Neural cell (in vitro differentiated cells): ENCODE data around the gene TRMU. TPM values are rescaled to one million over a fixed set of nuclear protein-coding genes. Genes with fewer than 3 reads are reported as not detected.

Experiments
- H2AFZ ChIP-seq: fragments of 200-600, 300-800 bp; sonication (generic), shearing (Covaris generic); 2 replicates; pipeline ENCODE4 v1.6.0; 2014; ENCODE audit warnings: low read depth, mild to moderate bottlenecking, antibody characterized with exemption, low read length, moderate library complexity
- H3F3A ChIP-seq: fragments of 200-600 bp; shearing (Covaris generic); 2 replicates; pipeline ENCODE4 v1.6.1; 2016; ENCODE audit warnings: mild to moderate bottlenecking, moderate library complexity, mixed read lengths, antibody characterized with exemption, low read length; ENCODE audit not compliant: insufficient read depth, poor library complexity, severe bottlenecking
- H3K27ac ChIP-seq: fragments of 200-600, 300-800 bp; sonication (generic), shearing (Covaris generic); 2 replicates; pipeline ENCODE4 v1.5.1; 2014; ENCODE audit warnings: mild to moderate bottlenecking, low read length, moderate library complexity
- H3K27me3 ChIP-seq: fragments of 300-800, 200-600 bp; sonication (generic), shearing (Covaris generic); 2 replicates; pipeline ENCODE4 v1.6.0; 2014; ENCODE audit warnings: mild to moderate bottlenecking, low read depth, low read length, moderate library complexity; ENCODE audit not compliant: insufficient read depth
- H3K36me3 ChIP-seq: fragments of 300-800, 200-600 bp; sonication (generic), shearing (Covaris generic); 2 replicates; pipeline ENCODE4 v1.5.1; 2014; ENCODE audit warnings: mild to moderate bottlenecking, antibody characterized with exemption, low read length, moderate library complexity; ENCODE audit not compliant: insufficient read depth
- H3K4me2 ChIP-seq: fragments of 300-800, 200-600 bp; sonication (generic), shearing (Covaris generic); 2 replicates; pipeline ENCODE4 v1.6.0; 2014; ENCODE audit warnings: mild to moderate bottlenecking, low read length
- H3K4me3 ChIP-seq: fragments of 300-800, 200-600 bp; sonication (generic), shearing (Covaris generic); 2 replicates; pipeline ENCODE4 v1.5.1; 2014; ENCODE audit warnings: mild to moderate bottlenecking, low read length, moderate library complexity
- H3K79me2 ChIP-seq: fragments of 200-600 bp; shearing (Covaris generic); replicated peaks from 2 replicates; pipeline ENCODE4 v1.6.0; 2014; ENCODE audit warnings: mild to moderate bottlenecking, low read length, moderate library complexity; ENCODE audit not compliant: insufficient read depth
- H3K9ac ChIP-seq: fragments of 300-800, 200-600 bp; sonication (generic), shearing (Covaris generic); 2 replicates; pipeline ENCODE4 v1.6.1; 2016; ENCODE audit warnings: mild to moderate bottlenecking, low read length, mixed read lengths
- H3K9me2 ChIP-seq: fragments of 200-600 bp; shearing (Covaris generic); 2 replicates; pipeline ENCODE4 v1.6.1; 2016; ENCODE audit warnings: mild to moderate bottlenecking, low read length, mixed read lengths; ENCODE audit not compliant: insufficient read depth
- H3K9me3 ChIP-seq: fragments of 200-600, 300-800 bp; sonication (generic), shearing (Covaris generic); 2 replicates; pipeline ENCODE4 v1.6.1; 2016; ENCODE audit warnings: mild to moderate bottlenecking, mixed run types, low read length, moderate library complexity, mixed read lengths
- H4K20me1 ChIP-seq: fragments of 200-600 bp; shearing (Covaris generic); 2 replicates; pipeline ENCODE4 v1.6.1; 2016; ENCODE audit warnings: mild to moderate bottlenecking, mixed run types; ENCODE audit not compliant: insufficient read depth
- EP300 ChIP-seq: fragments of 450-650 bp; conservative IDR thresholded peaks from 2 replicates; pipeline ENCODE4 v1.6.1; 2014; ENCODE audit warnings: antibody characterized with exemption, mild to moderate bottlenecking, moderate library complexity; ENCODE audit not compliant: poor library complexity, severe bottlenecking
- EZH2 ChIP-seq: fragments of 200-600, 300-800 bp; shearing (Covaris generic), sonication (generic); IDR thresholded peaks from 2 replicates; pipeline ENCODE4 v1.6.1; 2014; ENCODE audit warnings: antibody characterized with exemption, low read length, borderline replicate concordance, mild to moderate bottlenecking; ENCODE audit not compliant: insufficient read depth, poor library complexity, severe bottlenecking
- MXI1 ChIP-seq: fragments of 450-650 bp; conservative IDR thresholded peaks from 2 replicates; pipeline ENCODE4 v1.6.1; 2014; ENCODE audit warnings: antibody characterized with exemption, mild to moderate bottlenecking; ENCODE audit not compliant: poor library complexity, severe bottlenecking
- POLR2AphosphoS5 ChIP-seq: IDR thresholded peaks from 2 replicates; pipeline ENCODE4 v1.6.1; 2012
- RAD21 ChIP-seq: fragments of 450-650 bp; conservative IDR thresholded peaks from 2 replicates; pipeline ENCODE4 v1.6.1; 2014; ENCODE audit warnings: antibody characterized with exemption, mild to moderate bottlenecking, moderate library complexity
- SMC3 ChIP-seq: fragments of 450-650 bp; conservative IDR thresholded peaks from 2 replicates; pipeline ENCODE4 v1.6.1; 2014; ENCODE audit warnings: antibody characterized with exemption, mild to moderate bottlenecking, moderate library complexity; ENCODE audit not compliant: poor library complexity
- TAF1 ChIP-seq: IDR thresholded peaks from 2 replicates; pipeline ENCODE4 v1.6.1; 2012; ENCODE audit warnings: low read depth
- polyA plus RNA-seq: library from polyadenylated mRNA; depleted of rRNA; stranded (reverse); fragments of >200 nt; gene quantifications from 2 replicates; pipeline ENCODE4 v1.2.3, GENCODE V29; 2014
- TF ChIP-seq, protein P1 (sequence below): fragments of 450-650 bp; IDR thresholded peaks from 2 replicates; pipeline ENCODE4 v1.5.1; 2014; ENCODE audit warnings: antibody characterized with exemption, mild to moderate bottlenecking, moderate library complexity; ENCODE audit not compliant: poor library complexity, severe bottlenecking
- TF ChIP-seq, protein P2 (sequence below): IDR thresholded peaks from 2 replicates; pipeline ENCODE4 v1.6.1; 2012; ENCODE audit warnings: borderline replicate concordance

Gene TRMU
- polyA plus RNA-seq, 1 donor from 2014 or later: 72.9 TPM

DNA sequence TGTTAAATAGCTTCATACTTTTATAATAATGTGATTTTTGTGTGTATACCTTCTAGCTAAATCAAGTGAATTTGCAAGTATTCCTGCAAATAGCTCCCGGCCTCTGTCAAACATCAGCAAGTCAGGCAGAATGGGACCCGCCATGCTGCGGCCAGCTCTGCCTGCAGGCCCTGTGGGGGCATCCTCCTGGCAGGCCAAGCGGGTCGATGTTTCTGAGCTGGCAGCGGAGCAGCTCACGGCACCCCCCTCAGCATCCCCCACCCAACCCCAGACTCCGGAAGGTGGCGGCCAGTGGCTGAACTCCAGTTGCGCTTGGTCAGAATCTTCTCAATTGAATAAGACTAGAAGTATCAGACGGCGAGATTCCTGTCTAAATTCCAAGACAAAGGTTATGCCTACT is 19.5 kb upstream of the TRMU start:
- Histone ChIP-seq H3K9me3 (no peaks in the 10 kb centered on the region), H3K36me3 (no peaks in the 10 kb centered on the region), H3K27ac (no peak overlapping the region), H3K4me3 (no peak overlapping the region), H3K9ac (no peak overlapping the region), H3K79me2 (no peaks in the 10 kb centered on the region), H2AFZ (no peak overlapping the region), H3K9me2 (no peaks in the 10 kb centered on the region), H3F3A (no peaks in the 10 kb centered on the region), H4K20me1 (no peaks in the 10 kb centered on the region), H3K4me2 (no peak overlapping the region), H3K27me3 (no peaks in the 10 kb centered on the region)
- TF ChIP-seq, protein P1, sequence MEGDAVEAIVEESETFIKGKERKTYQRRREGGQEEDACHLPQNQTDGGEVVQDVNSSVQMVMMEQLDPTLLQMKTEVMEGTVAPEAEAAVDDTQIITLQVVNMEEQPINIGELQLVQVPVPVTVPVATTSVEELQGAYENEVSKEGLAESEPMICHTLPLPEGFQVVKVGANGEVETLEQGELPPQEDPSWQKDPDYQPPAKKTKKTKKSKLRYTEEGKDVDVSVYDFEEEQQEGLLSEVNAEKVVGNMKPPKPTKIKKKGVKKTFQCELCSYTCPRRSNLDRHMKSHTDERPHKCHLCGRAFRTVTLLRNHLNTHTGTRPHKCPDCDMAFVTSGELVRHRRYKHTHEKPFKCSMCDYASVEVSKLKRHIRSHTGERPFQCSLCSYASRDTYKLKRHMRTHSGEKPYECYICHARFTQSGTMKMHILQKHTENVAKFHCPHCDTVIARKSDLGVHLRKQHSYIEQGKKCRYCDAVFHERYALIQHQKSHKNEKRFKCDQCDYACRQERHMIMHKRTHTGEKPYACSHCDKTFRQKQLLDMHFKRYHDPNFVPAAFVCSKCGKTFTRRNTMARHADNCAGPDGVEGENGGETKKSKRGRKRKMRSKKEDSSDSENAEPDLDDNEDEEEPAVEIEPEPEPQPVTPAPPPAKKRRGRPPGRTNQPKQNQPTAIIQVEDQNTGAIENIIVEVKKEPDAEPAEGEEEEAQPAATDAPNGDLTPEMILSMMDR: no peak
- TF ChIP-seq MXI1 (no peak), TAF1 (no peak), EP300 (no peak), RAD21 (no peak), SMC3 (no peak), POLR2AphosphoS5 (no peak), EZH2 (no peak)
- TF ChIP-seq, protein P2, sequence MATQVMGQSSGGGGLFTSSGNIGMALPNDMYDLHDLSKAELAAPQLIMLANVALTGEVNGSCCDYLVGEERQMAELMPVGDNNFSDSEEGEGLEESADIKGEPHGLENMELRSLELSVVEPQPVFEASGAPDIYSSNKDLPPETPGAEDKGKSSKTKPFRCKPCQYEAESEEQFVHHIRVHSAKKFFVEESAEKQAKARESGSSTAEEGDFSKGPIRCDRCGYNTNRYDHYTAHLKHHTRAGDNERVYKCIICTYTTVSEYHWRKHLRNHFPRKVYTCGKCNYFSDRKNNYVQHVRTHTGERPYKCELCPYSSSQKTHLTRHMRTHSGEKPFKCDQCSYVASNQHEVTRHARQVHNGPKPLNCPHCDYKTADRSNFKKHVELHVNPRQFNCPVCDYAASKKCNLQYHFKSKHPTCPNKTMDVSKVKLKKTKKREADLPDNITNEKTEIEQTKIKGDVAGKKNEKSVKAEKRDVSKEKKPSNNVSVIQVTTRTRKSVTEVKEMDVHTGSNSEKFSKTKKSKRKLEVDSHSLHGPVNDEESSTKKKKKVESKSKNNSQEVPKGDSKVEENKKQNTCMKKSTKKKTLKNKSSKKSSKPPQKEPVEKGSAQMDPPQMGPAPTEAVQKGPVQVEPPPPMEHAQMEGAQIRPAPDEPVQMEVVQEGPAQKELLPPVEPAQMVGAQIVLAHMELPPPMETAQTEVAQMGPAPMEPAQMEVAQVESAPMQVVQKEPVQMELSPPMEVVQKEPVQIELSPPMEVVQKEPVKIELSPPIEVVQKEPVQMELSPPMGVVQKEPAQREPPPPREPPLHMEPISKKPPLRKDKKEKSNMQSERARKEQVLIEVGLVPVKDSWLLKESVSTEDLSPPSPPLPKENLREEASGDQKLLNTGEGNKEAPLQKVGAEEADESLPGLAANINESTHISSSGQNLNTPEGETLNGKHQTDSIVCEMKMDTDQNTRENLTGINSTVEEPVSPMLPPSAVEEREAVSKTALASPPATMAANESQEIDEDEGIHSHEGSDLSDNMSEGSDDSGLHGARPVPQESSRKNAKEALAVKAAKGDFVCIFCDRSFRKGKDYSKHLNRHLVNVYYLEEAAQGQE: no peak

DNA sequence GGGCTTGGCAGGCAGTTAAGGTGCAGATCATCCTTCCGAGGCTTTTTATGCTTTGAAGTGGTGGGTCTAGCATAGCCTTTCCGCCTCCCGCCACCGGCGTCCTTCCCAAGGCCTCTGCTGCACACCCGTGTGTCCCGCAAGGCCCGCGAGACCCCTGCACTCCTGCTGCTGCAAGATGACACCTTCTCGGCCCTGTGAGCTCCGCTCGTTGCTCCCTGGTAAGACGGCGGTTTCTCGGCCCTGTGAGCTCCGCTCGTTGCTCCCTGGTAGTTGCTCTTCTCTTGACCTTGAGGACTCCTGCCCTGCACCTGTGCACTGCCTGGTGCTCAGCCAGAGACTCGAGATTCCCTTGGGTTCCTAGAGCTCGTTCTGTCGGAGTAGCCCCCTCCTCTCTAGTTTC is 17.9 kb upstream of the TRMU start:
- no peak overlapping the region for H2AFZ ChIP-seq
- H3K9ac ChIP-seq: no peak overlapping the region
- H3K9me2 ChIP-seq: no peaks in the 10 kb centered on the region
- no peak overlapping the region for H3K27ac ChIP-seq
- H3K9me3 ChIP-seq: no peaks in the 10 kb centered on the region
- TF ChIP-seq SMC3: no peak
- no peak for TF ChIP-seq EZH2
- TF ChIP-seq TAF1: no peak
- TF ChIP-seq RAD21: no peak
- TF ChIP-seq, protein P1: no peak
- no peak for TF ChIP-seq POLR2AphosphoS5
- H3F3A ChIP-seq: no peaks in the 10 kb centered on the region
- H3K36me3 ChIP-seq: no peaks in the 10 kb centered on the region
- H4K20me1 ChIP-seq: no peaks in the 10 kb centered on the region
- H3K4me2 ChIP-seq: no peak overlapping the region
- no peak overlapping the region for H3K4me3 ChIP-seq
- no peaks in the 10 kb centered on the region for H3K79me2 ChIP-seq
- no peaks in the 10 kb centered on the region for H3K27me3 ChIP-seq
